ENCODE results near the gene DNAH10.
"Not testable (repeated sequence)": the region's sequence is repeated elsewhere in the genome, so short reads cannot be mapped to it uniquely, and the experiment has no call there.

Gene DNAH10

DNA sequence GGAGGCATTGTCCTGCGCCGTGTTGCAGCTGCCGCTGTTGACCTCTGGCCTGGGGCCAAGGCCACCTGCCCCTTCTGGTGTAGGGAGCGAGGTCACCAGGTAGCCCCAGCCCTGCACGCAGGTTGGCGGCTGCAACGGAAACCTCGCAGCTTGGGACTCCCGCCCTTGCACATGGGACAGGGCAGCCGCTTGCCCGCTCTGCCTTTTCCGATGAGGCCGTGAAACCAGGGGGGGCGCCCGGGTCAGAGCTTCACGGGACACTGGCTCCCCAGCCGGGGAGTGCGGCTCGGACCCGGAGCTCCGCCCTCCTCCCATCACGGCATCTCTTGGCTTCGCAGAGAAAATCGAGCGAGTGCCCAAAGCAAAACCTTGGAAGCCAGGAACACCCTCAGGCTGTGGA is 25.4 kb downstream of the DNAH10 start:
- DNase-seq (ENCODE audit: low read depth, low spot score), result no peak
- no peak overlapping the region for H3K4me3 ChIP-seq (ENCODE audit: low read length)

DNA sequence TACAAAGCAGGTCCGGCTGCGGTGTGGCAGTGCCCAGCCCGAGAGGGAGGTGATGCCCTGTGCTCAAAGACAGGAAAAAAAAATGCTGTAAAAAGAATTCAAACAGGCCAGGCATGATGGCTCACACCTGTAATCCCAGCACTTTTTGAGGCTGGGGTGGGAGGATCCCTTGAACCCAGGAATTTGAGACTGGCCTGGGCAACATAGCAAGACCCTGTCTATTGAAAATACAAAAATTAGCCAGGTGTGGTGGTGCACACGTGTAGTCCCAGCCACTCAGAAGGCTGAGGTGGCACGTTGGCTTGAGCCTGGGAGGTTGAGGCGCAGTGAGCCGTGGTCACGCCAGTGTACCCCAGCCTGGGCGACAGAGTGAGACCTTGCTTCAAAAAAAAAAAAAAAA is 26.4 kb downstream of the DNAH10 start:
- H3K4me3 ChIP-seq (ENCODE audit: low read length), result no peak overlapping the region
- DNase-seq (ENCODE audit: low read depth, low spot score), result no peak

DNA sequence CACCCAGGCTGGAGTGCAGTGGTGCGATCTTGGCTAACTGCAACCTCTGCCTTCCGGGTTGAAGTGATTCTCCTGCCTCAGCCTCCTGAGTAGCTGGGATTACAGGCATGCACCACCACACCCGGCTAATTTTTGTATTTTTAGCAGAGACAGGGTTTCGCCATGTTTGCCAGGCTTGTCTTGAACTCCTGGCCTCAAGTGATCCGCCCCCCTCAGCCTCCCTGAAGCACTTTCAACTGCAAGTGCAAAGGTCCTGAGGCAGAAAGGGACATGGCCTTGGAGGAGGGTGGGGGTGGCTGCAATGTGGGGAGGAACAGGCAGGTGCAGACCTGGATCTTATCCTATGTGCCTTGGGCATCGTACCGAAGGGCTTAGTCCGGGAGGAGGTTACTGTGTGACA is 27.3 kb downstream of the DNAH10 start:
- not testable (repeated sequence) for DNase-seq (ENCODE audit: low read depth, low spot score); H3K4me3 ChIP-seq (ENCODE audit: low read length)

GRCh38 chr12:123790905-123791467 is 28.9 kb downstream of the DNAH10 start:
- DNase-seq (ENCODE audit: low read depth, low spot score), result no peak
- no peak overlapping the region for H3K4me3 ChIP-seq (ENCODE audit: low read length)

DNA sequence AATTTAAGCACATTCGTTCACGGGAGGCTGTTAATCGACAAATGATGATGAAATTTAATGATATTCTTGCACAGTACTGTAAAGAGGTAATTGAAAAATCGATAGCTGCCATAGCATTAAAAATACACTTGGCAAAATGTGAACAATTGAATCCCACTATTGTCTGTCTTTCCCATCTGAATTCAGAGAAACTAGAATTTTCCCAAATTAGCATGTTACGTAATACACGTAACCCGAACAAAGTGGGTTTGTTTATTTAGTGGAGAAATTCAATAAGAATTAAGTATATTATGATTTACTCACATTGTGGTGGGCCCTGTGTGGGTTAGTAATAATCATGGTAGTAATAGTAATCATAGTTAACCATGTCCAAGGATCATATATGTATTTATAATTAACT is 31.9 kb downstream of the DNAH10 start:
- DNase-seq (ENCODE audit: low read depth, low spot score), result no peak
- H3K4me3 ChIP-seq (ENCODE audit: low read length), result no peak overlapping the region

DNA sequence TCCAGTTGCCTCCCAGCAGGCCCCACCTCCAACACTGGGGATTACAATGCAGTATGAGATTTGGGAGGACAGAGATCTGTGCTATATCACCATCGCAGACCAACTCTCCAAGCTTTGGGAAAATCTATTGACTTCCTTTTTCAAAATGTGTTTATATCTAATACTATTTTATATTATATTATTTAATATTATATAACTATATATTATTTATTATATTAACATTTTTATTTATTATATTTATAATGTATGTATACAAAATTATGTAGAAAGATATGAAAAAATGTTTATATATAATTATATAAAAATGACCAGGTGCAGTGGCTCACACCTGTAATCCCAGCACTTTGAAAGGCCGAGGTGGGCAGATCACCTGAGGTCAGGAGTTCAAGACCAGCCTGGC is 36.4 kb downstream of the DNAH10 start:
- H3K4me3 ChIP-seq (ENCODE audit: low read length), result no peak overlapping the region

DNA sequence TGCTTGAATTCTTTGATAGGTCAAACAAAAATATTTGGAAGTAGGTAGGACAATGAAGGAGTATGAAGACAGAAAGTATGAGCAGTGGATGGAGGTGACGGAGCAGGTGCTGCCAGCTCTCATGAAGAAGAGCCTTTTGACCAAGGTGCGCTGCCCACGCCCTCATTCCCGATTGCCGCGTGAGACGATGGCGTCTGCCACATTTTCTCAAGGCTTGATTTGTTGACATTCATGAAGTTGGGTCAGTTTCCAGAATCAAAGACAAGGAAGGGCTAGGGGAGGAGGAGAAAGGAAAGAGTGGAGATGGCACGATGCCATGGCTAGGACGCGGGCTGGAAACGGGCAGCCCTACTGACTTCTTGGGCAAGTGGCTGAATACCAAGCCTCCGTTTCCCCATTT is 37.1 kb downstream of the DNAH10 start:
- DNase-seq (ENCODE audit: low read depth, low spot score), result no peak

More for the DNA sequence above, 36.4 kb downstream of the DNAH10 start:
- no peak for DNase-seq (ENCODE audit: low read depth, low spot score)

DNA sequence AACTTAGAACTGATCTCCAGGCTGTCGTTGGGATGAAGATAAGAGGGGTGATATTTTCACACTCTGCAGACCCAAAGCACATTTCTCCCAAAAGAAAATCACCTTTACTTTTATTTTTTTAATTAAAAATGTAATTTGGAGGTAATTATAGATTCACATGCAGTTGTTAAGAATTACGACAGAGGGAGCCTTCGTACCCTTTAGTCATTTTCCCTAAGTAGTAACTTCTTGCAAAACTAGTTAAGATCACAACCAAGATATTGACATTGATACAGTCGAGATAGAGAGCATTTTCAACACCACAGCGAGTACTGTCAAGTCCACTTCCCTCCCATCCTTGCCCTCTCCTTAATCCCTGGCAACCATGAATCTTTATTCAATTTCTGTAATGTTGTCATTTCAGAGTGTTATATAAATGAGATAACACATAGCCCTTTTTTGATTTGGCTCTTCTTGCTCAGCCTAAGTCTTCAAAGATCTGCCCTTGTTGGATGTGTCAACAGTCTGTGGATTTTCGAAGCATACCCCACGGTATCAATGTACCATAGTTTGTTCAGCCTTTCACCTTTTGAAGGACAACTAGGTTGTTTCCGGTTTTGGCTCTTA is 39.6 kb downstream of the DNAH10 start:
- peak; percentile 49 for DNase-seq (ENCODE audit: low read depth, low spot score)
- H3K4me3 ChIP-seq (ENCODE audit: low read length), result no peak overlapping the region

More for the DNA sequence above, 37.1 kb downstream of the DNAH10 start:
- H3K4me3 ChIP-seq (ENCODE audit: low read length), result no peak overlapping the region

- no peak overlapping the region for H3K4me3 ChIP-seq (ENCODE audit: low read length)
- DNase-seq (ENCODE audit: low read depth, low spot score), result no peak
Observed at GRCh38 chr12:123805173-123805572, 43.1 kb downstream of the DNAH10 start.

GRCh38 chr12:123807002-123807401 is 44.9 kb downstream of the DNAH10 start:
- no peak overlapping the region for H3K4me3 ChIP-seq (ENCODE audit: low read length)
- no peak for DNase-seq (ENCODE audit: low read depth, low spot score)

DNA sequence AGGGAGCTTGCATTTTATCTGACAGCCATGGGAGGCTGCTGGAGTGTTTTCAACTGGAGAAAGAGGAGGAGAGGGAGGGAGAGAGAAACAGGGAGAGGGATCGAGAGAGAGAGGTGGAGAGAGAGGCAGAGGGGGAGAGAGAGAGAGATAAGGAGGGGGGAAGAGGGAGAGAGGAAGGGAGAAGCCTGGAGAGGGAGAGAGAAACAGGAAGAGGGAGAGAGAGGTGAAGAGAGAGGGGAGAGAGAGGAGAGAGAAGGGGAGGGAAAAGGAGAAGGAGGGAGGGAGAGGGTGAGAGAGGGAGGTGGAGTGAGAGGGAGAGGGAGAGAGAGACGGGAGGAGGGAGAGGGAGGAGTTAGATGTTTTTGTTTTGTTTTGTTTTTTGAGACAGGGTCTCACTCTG is 45.6 kb downstream of the DNAH10 start:
- H3K4me3 ChIP-seq (ENCODE audit: low read length), result no peak overlapping the region
- no peak for DNase-seq (ENCODE audit: low read depth, low spot score)

DNA sequence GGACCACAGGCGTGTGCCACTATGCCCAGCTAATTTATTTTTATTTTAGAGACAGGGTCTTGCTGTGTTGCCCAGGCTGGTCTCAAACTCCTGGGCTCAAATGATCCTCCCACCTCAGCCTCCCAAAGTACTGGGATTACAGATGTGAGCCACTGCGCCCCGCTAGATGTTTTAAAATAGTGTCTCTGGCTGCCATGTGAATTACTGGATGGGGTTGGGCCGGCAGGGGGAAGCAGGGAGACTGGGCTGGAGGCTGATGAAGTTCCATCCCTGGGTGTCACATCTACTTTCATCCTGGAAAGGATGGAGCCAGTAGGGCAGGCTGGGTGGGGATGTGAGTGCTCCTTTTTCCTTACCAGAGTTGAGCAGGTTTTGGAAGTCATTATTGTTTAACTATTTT is 46.1 kb downstream of the DNAH10 start:
- no peak overlapping the region for H3K4me3 ChIP-seq (ENCODE audit: low read length)
- DNase-seq (ENCODE audit: low read depth, low spot score), result no peak

DNA sequence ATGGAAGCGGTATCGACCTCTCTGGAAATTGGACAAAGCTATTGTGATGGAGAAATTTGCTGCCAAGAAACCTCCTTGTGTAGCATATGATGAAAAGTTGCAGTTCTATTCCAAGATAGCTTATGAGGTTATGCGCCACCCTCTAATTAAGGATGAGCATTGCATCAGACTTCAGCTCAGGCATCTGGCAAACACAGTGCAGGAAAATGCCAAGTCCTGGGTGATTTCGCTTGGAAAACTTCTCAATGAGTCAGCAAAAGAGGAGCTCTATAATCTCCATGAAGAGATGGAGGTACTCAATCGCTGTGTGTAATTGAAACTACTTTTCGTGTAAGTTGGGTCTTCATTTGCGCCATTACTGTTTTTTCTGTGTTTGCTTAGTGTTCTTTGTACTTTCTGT is 51.2 kb downstream of the DNAH10 start:
- H3K4me3 ChIP-seq (ENCODE audit: low read length), result no peak overlapping the region
- no peak for DNase-seq (ENCODE audit: low read depth, low spot score)

DNA sequence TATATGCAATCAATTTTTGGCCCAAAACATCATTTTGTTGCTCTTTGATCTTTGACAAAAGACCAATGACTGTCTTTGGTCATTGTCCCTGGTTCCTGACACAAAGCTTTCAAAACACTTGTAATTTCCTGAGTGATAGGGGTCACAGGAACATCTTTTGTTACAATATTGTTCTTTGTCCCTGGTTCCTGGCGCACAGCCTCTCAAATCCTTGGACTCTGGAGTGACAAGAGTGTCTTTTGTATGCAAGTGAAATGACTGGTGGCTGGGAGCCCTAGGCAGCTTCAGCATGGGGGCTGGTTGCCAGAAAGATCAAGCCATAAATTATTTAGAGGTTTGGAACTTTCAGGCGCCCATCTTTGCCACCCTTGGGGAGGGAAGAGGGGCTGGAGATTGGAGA is 53.9 kb downstream of the DNAH10 start:
- DNase-seq (ENCODE audit: low read depth, low spot score), result no peak
- H3K4me3 ChIP-seq (ENCODE audit: low read length), result no peak overlapping the region

- no peak overlapping the region for H3K4me3 ChIP-seq (ENCODE audit: low read length)
- no peak for DNase-seq (ENCODE audit: low read depth, low spot score)
Observed at GRCh38 chr12:123816896-123817537, 54.9 kb downstream of the DNAH10 start.

GRCh38 chr12:123822804-123823203 is 60.7 kb downstream of the DNAH10 start:
- DNase-seq (ENCODE audit: low read depth, low spot score), result no peak
- no peak overlapping the region for H3K4me3 ChIP-seq (ENCODE audit: low read length)

DNA sequence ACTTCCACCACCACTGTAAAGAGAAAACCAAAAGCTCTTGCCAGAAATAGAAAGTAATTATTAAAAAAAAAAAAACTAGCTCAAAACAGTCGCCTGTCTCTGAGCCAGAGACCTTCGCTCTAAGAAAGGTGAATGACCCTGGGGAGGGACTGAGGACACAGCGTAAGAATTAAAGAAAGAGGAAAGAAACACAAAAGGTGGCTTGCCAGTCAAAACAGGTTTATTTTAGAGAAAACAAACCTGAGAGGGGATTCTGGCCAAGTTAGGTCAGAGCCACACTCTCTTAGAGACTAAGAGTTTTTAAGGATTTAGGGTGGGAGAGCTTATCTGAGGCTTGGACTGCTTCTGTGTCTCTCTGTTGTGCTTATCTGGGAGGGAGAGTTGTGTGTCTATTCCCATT is 66.0 kb downstream of the DNAH10 start:
- no peak overlapping the region for H3K4me3 ChIP-seq (ENCODE audit: low read length)
- DNase-seq (ENCODE audit: low read depth, low spot score), result no peak

DNA sequence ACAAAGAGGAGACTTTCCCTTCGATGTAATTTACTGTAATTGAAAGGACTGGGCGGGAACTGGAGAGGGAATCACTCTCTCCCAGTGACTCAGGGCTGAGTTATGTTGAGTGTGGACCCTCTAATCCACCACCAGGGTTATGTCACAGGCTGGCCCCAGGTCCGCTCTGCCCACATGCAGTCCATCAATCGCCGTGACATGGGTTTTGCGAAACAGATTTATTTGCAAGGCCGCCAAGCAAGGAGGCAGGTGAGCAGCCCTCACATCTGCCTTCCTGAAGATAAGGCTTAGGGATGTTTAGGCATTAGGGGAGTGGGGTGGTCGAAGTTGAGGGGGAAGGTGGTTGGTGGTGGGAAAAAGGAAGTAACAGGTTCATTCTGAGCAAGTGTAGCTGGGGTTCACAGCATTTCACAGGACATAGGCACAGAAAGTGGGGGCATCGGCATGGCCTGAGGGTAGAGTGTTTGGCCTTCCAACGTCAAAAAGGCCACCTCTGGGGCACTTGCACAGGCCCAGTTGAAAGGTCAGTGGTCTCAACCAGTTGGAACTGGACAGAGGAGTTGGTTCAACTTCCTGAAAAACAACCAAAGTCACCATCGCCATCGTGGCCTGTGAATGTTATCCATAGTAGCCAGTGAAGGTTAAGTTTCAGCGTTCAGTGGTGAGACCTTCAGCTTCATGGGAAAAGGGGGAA is 66.9 kb downstream of the DNAH10 start:
- no peak overlapping the region for H3K4me3 ChIP-seq (ENCODE audit: low read length)
- no peak for DNase-seq (ENCODE audit: low read depth, low spot score)

DNA sequence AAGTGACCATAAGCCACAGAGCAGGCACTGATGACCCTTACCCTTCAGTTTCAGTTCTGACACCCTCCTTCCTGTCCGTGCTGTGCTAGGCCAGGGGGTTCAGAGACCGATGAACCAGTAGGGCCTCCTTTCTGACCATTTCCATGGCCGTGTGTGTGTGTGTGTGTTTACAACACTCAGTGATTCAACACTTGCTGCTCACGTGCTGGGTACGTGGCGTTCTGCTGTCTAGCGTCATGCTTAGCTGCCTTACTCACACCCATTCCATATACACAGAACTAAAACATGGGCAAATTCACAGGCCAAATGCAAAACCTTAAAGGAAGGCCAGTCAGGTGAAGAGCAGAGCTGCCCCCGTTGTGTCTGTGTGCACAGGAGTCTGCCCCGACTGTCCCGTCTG is 67.5 kb downstream of the DNAH10 start:
- no peak overlapping the region for H3K4me3 ChIP-seq (ENCODE audit: low read length)
- no peak for DNase-seq (ENCODE audit: low read depth, low spot score)

GRCh38 chr12:123830675-123831074 is 68.6 kb downstream of the DNAH10 start:
- no peak for DNase-seq (ENCODE audit: low read depth, low spot score)
- no peak overlapping the region for H3K4me3 ChIP-seq (ENCODE audit: low read length)

Measured in Jurkat, Clone E6-1 (cell line).